ENCODE measurements around the gene PIP4K2B.
A peak's percentile ranks its signal among the peaks of the same experiment; 100 is the strongest.

Gene PIP4K2B

DNA sequence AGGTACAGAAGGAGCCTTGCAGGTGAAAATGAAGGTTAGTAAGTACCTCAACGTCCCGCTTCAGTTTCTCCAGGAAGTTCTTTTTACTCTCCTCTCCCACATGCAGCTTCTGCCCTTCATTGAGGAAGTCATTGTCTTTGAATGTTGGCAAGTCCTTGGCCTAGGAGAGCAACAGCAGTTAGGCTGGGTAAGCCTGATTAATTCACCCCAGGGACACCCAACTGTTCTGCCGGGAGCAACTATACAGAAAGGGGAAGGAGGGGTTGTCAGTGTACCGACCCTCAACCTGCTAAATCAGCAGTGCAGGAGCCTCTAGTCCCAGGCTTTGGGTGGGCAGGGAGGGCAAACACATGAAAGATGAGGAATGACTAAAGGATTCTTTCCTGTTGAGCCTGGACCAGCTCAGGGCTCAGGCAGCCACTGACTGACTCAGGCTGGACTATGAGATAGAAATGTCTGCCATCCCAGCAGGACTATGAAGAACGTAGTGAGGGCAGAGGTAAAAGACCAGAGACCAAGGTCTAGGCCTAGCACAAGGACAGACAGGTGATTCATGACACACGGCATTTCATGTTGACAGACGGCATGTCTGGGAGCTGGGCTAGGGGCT lies 21.6 kb downstream of the PIP4K2B start:
- DNase-seq: no peak

DNA sequence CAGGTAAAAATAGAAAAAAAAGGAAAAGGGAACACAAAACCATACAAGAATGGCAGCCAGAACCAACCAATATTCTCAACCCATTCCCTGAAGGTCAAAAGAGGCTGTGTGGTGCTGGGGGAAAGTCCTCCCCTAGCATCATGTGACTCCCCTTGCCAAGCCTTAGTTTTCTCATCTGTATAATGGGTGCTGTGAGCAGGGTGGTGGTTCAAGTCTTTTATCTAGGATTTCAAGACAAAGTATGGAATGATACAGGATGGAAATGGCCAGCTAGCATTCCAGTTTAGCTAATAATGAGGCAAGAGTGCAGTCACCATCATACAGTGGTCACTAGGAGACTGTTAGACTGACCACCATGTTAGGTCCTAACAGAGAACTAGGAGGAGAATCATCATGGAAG lies 26.1 kb downstream of the PIP4K2B start:
- no peak for DNase-seq

DNA sequence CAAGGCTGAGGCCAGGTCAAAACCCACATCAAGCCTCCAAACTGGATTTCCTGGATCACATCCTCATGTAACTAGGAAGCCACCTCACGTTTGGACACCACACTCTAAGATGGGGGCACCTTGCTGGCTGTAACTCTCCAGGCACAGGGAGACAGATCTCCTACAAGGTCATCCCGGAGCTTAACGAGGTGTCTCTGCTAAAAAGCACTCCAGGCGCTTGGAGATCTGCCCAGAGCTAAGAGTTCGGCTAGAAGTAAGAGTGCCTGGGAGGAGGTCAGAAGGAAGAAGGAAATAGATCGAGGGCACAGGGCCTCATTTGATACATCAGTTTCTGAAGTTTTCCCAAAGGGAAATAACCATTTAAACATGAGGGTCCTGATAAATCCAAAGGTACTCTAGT lies 30.9 kb downstream of the PIP4K2B start:
- no peak for DNase-seq

DNA sequence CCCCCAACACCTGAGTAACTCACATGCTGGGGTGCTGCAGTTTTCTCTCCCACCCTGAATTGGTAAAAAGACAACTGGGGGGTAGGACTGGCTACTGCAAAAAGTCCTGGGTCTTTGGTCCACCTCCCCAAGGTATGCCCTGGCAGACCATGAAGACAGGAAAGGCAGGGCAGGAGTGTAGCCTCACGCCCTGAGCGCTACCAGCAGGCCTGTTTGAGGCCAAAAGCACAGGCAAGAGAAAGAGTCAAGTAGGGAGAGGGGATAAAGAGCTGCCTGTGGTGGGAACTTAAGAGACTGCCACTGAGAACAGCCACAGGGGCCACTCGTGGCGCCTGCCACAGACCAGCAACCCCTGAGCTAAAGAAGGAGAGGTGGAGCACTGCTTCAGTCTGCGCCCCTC lies 33.0 kb downstream of the PIP4K2B start:
- DNase-seq: no peak

DNA sequence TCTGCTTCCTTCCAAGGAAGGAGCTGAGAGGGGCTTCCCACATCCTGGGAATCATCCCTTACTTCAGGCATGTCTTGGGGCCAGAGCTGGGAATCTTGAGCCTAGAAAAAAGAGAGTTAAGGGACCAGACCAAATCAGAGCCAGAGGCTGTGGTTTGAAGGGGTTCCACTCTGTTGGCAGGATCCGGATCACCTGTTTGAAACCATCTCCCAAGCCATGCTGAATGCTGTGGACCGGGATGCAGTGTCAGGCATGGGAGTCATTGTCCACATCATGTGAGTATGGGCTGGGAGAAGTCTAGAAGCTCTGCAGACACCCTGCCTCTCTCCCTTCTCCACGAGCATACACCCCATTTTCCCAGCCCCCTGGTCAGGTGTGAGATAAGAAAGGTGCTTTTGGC lies 37.1 kb downstream of the PIP4K2B start:
- no peak for DNase-seq

GRCh38 chr17:38761612-38762011 lies 37.7 kb downstream of the PIP4K2B start:
- no peak for DNase-seq

DNA sequence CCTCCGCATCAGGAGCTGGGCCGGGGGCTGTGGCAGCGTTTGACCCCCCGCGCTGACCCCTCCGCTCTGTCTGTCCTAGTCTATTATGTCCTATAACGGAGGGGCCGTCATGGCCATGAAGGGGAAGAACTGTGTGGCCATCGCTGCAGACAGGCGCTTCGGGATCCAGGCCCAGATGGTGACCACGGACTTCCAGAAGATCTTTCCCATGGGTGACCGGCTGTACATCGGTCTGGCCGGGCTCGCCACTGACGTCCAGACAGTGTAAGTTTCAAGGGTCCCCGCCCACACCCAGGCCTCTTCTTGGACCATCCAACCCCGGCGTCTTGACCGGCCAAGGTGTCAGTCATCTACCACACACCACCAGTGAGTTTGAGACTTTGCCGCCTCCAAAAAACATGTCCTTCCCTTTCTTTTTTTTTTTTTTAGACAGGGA lies 46.3 kb downstream of the PIP4K2B start:
- DNase-seq: no peak

DNA sequence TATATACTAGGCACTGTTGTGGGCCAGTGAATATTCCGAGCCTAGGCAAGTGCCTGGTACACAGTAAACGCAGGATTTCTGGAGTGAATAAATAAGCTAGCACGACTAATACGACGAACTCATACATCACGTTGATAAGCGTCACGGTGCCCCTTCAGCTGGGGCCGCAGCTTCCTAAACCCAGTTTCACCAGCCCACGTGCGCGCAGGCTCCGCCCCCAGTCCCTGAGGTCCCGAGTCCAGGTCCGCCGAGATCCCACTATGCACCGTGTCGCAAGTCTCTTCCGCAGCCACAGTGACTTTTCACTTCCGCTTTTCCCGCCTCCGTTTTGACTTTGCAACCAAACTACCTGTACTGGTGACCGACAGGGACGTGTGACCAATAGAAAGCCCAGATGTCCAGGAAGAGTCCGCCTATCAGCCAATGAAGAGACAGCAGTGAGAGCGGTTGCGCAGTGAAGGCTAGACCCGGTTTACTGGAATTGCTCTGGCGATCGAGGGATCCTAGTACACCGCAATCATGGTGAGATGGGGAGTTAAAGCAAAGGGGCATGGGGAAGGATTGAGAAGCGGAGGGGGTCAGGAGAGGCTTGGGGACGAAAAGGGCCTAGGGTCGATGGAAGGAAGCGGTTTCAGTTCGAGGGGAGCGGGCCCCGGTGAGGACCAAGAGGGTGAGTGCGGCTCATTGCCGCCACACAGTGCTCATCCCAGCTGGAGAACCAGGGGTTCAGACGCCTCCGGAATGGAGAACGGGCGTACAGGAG lies 46.9 kb downstream of the PIP4K2B start, which contains the start of gene PSMB3:
Gene PSMB3 (plus strand): TSS at position 434 of the 763 bp plus-strand sequence. CDS start 86 bp downstream, at position 520.
- DNase-seq: peak; percentile 93

- peak; percentile 74 for DNase-seq
Measured at GRCh38 chr17:38751808-38752307, 47.5 kb downstream of the PIP4K2B start.

GRCh38 chr17:38751144-38751807 lies 48.1 kb downstream of the PIP4K2B start:
- DNase-seq: no peak

- no peak for DNase-seq
Measured at GRCh38 chr17:38750312-38751121, 48.8 kb downstream of the PIP4K2B start.

DNA sequence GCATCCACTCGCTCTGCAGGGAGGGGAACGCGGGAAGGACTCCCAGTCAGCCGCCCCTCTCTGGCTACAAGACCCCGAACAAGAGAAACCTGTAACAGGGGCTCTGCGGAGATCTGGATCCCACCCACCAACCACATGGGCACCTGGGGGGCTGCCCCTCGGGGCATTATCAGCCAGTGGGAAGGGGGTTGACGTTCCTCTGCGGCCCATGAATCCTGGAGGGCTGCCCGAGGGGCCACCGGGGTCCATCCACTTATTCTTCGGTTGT lies 49.4 kb downstream of the PIP4K2B start:
- DNase-seq: no peak

DNA sequence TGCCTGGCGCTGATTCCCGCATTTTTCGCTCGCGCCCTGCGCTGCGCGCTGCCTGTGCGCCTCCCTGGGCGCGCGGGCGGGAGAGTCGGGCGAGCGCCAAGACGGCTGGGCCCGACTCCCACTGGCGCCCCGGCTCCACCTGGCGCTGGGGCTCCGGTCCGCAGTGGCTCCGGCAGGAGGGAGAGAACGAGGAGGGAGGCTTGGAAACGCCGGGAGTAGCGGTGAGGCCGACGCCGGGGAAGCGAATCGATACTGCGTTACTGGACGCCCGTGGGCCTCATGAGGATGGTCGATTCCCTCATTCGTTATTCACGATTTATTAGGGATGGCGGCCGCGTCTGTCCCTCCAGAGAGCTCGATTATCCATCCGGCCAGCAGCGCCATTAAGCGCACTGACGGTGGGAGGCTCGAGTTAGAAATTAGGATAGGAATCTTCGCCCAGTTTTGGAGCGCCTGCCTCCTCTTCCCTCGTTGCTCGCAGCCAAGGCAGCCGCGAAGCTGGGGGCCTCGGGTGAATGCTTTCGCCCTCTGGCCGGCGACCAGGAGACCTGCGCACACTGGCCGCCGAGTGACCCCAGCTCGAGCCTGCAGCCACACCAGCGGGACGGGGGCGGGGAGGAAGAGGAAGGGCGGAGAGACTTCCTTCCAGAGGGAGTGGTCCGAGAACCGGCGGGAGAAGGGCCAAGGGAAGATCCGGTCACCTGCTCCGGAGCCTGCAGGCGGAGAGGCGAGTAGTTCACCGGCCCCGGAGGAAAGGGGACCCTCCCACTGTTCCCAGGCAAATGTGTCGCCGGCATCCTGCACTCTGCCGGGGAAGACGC lies 49.9 kb downstream of the PIP4K2B start:
- no peak for DNase-seq

DNA sequence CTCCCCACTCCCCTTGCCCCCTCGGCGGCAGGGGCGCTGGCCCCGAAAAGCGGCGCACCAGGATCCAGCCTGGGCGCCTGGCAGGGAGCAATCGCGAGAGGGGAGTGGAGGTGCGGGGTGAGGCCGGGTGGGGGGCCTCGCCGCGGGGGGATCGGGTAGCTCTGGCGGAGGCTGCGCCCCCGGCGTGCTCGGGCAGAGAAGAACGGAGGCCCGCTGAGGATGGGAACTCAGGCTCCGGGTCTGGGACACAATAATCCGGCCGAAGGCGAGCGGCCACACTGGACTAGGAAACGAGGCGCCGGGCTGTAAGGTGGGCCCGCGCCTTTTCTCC lies 50.5 kb downstream of the PIP4K2B start:
- no peak for DNase-seq

DNA sequence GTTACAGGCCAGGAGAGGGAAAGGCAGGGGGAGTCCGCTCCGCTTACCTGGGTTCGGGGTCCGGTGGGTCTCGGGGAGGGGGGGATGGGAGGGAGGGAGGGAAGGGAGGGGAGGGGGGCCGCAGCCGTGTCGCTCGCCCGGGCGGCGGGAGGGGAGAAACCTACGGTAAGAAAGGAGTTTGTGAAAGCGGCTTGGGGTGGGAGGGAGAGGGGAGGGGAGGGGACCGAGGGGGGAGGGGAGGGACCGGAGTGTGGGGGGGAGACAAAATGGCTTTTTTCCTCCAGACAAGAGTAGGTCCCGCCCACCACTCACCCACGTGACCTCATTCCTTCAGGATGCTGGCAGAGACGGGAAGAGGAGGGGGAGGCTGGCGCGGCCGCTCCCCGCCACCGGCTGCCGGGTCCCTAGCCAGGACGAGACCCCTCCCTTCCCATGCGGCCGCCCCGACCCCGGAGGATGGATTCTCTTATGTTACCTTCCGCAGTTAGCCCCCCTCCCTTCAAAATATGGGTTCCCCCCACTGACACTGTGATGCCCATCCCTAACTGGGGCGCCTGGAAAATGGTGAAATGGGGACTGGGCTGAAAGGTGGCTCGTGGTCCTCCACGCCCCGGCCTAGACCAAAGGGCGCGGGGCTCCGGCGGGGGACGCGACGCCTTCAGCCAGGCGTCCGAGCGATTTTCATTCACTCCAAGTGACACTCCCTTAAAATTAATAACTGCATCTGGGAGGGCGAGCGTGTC lies 51.0 kb downstream of the PIP4K2B start, which contains the start of gene PCGF2:
Gene PCGF2 (minus strand): TSS at position 188 of the 743 bp plus-strand sequence. CDS start 7,934 bp downstream, outside the sequence.
- no peak for DNase-seq

DNA sequence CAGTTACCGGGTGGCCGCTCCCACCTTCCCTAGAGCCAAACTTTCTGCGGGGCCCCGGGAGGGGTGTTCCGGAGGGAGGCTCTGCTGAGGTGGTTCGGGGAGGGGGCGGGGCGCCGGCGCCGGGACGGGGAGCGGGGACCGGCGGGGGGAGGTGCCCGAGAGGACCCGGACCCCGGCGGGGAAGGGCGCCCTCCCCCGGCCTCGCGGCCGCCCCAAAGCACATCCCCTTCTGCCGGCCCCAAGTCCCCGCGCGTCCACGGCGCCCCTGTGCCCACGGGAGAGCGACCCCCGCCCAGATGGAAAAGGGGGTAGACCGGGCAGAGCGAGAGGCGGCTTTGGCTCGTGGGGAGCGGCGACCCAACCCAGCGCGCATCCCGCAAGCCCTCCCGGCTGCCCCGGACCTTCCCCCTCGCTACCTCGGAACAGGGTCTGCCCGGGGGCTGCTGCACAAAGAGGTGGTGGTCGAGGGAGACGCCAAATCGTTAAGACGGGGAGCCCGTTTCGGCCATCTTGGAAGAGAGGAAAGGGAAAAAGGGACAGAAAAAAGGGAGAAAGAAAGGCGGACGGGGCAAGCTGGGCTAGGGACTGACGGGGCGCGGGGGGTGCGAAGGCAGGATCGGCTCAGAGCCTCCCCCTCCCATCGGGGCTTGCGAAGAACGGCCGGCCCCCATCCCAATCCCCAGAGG lies 51.8 kb downstream of the PIP4K2B start:
- DNase-seq: no peak

DNA sequence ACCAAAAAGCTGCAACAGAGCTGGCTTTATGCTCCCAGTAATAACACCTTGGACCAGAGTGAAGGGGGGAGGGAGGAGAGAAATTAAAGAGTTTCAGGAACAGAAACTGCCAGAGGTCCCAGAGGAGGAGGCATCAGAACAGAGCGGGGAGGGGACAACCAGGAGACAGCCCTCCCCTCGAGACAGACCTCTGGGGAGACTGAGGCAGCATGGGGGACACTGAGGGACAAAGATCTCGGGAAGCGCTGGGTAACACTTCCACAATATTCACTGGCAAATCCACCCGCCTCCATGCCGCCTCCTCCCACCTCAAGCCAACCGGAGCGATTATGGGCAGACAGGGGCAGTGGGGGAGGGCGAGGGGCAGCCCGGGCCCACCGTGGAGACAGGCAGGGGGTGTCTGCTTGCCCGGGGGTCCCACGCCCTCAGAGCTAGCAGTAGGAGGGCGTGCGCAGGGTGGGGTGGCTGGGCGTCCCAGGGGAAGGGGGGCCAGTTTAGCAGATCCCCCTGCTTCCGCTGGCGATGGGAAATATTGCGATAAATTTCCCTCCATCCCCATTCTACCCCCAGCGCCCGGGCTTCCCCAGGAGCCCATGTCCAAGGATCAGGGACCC lies 52.4 kb downstream of the PIP4K2B start:
- no peak for DNase-seq

- DNase-seq: no peak
Measured at GRCh38 chr17:38746004-38746848, 53.1 kb downstream of the PIP4K2B start.

DNA sequence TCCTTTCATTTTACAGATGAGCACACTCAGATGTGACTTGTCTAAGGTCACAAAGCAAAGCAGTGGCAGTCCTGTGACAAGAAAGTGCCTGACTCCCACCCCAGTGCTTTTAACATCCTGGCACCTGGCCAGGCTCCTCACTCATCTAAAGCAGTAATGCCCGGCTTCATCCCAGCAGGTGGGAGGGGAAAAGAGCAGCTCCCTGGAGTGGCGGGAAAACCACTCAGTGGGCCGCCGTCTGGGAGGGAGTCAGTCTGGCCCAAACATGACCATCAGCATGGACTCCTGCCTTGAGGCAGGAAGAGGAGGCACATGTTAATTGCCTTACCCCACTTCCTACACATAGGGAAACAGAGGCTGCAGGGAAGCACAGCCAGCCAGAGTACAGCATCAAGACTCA lies 53.8 kb downstream of the PIP4K2B start:
- DNase-seq: no peak

Data from activated effector memory CD4-positive, alpha-beta T cell treated with Interleukin-2 at 50 U/mL for 16 hours (primary cell).